ENCODE results near the gene CTTNBP2NL. TPM values are rescaled to one million over a fixed set of nuclear protein-coding genes. Genes with fewer than 3 reads are reported as not detected.
A peak's percentile ranks its signal among the peaks of the same experiment; 100 is the strongest.

Gene CTTNBP2NL
- total and polyA plus RNA-seq, 10 of the 15 experiments (the other 5 are each of a cell fraction or from before 2014, with no cell fraction given): 2.1 to 11.3 (median 5.6) TPM

GRCh38 chr1:112418099-112418892, 22.3 kb downstream of the CTTNBP2NL start:
- ChIA-PET CTCF (interaction anchor here (0.6 to 1.8 kb wide), 2 partner anchors 27 to 389 kb away, joined by 3 to 4 read pairs; no protein-coding TSS in a partner anchor), POLR2A (interaction anchor here (1.1 kb wide), 1 partner anchor 11 kb away, joined by 3 read pairs; no protein-coding TSS in a partner anchor), SMC1A (ENCODE audit: uncharacterized antibody, unreplicated experiment) (interaction anchor here (1.4 to 1.5 kb wide), 2 partner anchors 8 to 18 kb away, joined by 3 to 4 read pairs; no protein-coding TSS in a partner anchor), RAD21 (ENCODE audit: unreplicated experiment) (no interaction called here)
- intact Hi-C loops (cut with micrococcal nuclease; ENCODE audit: unreplicated experiment) (no loop called here), in situ Hi-C loops (cut with MboI) (no loop called here)
- WGBS (ENCODE audit: insufficient coverage, insufficient replicate concordance, low lambda C conversion rate, missing lambda C conversion rate): 45% methylated on average over 2 of the region's 2 CpGs
- Histone ChIP-seq H3K4me1 (ENCODE audit: control insufficient read depth, insufficient read depth, low read length) (no peaks in the 10 kb centered on the region), H2AFZ (ENCODE audit: control insufficient read depth, low read depth, low read length) (no peak overlapping the region), H3K79me2 (ENCODE audit: control insufficient read depth, insufficient read depth, low read length) (no peaks in the 10 kb centered on the region), H3K9me3 (replicated peaks; ENCODE audit: control insufficient read depth, insufficient read depth, low read length) (no peaks in the 10 kb centered on the region), H3K36me3 (ENCODE audit: control insufficient read depth in 2 of 2, insufficient read depth in 2 of 2, low read length in 1 of 2) (no peaks in the 10 kb centered on the region; a peak in 2 of 4 replicates), H3K27ac (ENCODE audit: control insufficient read depth, insufficient read depth) (no peak overlapping the region), H4K20me1 (ENCODE audit: control insufficient read depth, insufficient read depth) (no peaks in the 10 kb centered on the region), H3K4me2 (ENCODE audit: control insufficient read depth, insufficient read depth) (no peak overlapping the region), H3K27me3 (replicated peaks in 1 of 2; ENCODE audit: control insufficient read depth in 2 of 2, insufficient read depth in 2 of 2, low read length in 1 of 2) (no peaks in the 10 kb centered on the region), H3K4me3 (no peak overlapping the region), H3K9ac (ENCODE audit: control insufficient read depth, insufficient read depth, low read length) (no peak overlapping the region)
- TF ChIP-seq NFIC (IDR thresholded peaks at IDR 0.05; ENCODE audit: low read depth, low read length) (no peak), TBL1XR1 (IDR thresholded peaks at IDR 0.05; ENCODE audit: low read depth, low read length) (no peak), POLR2AphosphoS2 (IDR thresholded peaks at IDR 0.05; ENCODE audit: low read depth, low read length) (no peak), USF2 (IDR thresholded peaks at IDR 0.05; ENCODE audit: borderline replicate concordance, low read depth, low read length) (no peak), YBX1 (IDR thresholded peaks at IDR 0.05) (no peak), RCOR1 (conservative IDR thresholded peaks at IDR 0.05; ENCODE audit: low read depth, low read length) (no peak), NR2C2 (IDR thresholded peaks at IDR 0.05; ENCODE audit: borderline replicate concordance, control insufficient read depth, insufficient read length, low read depth) (no peak), SRF (IDR thresholded peaks at IDR 0.05; ENCODE audit: low read depth in 2 of 2, low read length in 2 of 2) (no peak), ZNF274 (IDR thresholded peaks at IDR 0.05; ENCODE audit: insufficient read depth, insufficient read length) (no peak), GABPA (IDR thresholded peaks at IDR 0.05; ENCODE audit: low read depth) (no peak), EGR1 (IDR thresholded peaks at IDR 0.05; ENCODE audit: borderline replicate concordance in 1 of 2, low read depth in 2 of 2, low read length in 2 of 2) (no peak), ZNF207 (IDR thresholded peaks at IDR 0.05; ENCODE audit: borderline replicate concordance) (no peak), ZSCAN29 (IDR thresholded peaks at IDR 0.05) (no peak), SUZ12 (IDR thresholded peaks at IDR 0.05; ENCODE audit: unreplicated experiment) (no peak), EP300 (IDR thresholded peaks at IDR 0.05; ENCODE audit: borderline replicate concordance in 1 of 2, control insufficient read depth in 1 of 2, low read depth in 2 of 2, low read length in 2 of 2) (no peak), HDGF (IDR thresholded peaks at IDR 0.05) (no peak)
- TSS peak; percentile 12 for BruUV-seq (replicated peaks)
- ATAC-seq (no peak), FAIRE-seq (no peak), DNase-seq (ENCODE audit: low read depth, low spot score) (no peak)
